Nephron progenitor cell (in vitro differentiated cells): ENCODE measurements around the gene LRP1B.

Experiments
- DNase-seq: peaks from one replicate; pipeline ENCODE4 v3.0.0; 2021
- H3K27ac Mint-ChIP-seq: 2 replicates; pipeline ENCODE4 v1.8.0; 2021; ENCODE audit warnings: mild to moderate bottlenecking, moderate library complexity, mixed read lengths
- H3K27me3 Mint-ChIP-seq: 2 replicates; pipeline ENCODE4 v1.8.0; 2021; ENCODE audit warnings: mild to moderate bottlenecking, low read depth, mixed read lengths; ENCODE audit not compliant: poor library complexity
- H3K36me3 Mint-ChIP-seq: 2 replicates; pipeline ENCODE4 v1.8.0; 2021; ENCODE audit warnings: low read depth, mixed read lengths
- H3K4me1 Mint-ChIP-seq: 2 replicates; pipeline ENCODE4 v1.8.0; 2021; ENCODE audit warnings: mixed read lengths
- H3K4me3 Mint-ChIP-seq: 2 replicates; pipeline ENCODE4 v1.8.0; 2021; ENCODE audit warnings: mild to moderate bottlenecking, moderate library complexity, mixed read lengths
- H3K9me3 Mint-ChIP-seq: 2 replicates; pipeline ENCODE4 v1.8.0; 2021; ENCODE audit warnings: mild to moderate bottlenecking, moderate library complexity, mixed read lengths
- CTCF ChIP-seq: fragments of 200-600 bp; sonication (generic); IDR thresholded peaks from 2 replicates; pipeline ENCODE4 v1.5.0; 2021; ENCODE audit warnings: antibody characterized with exemption

Gene LRP1B

GRCh38 chr2:140586379-140586778 is 1544.4 kb downstream of the LRP1B start:
- Mint-ChIP-seq H3K9me3 (no peaks in the 10 kb centered on the region), H3K4me1 (no peaks in the 10 kb centered on the region), H3K36me3 (no peaks in the 10 kb centered on the region), H3K4me3 (no peak overlapping the region), H3K27ac (no peak overlapping the region), H3K27me3 (no peaks in the 10 kb centered on the region)
- DNase-seq, result peak; percentile 25
- peak; percentile 52 for TF ChIP-seq CTCF

- Mint-ChIP-seq H3K27me3 (no peaks in the 10 kb centered on the region), H3K4me1 (no peaks in the 10 kb centered on the region), H3K9me3 (no peaks in the 10 kb centered on the region), H3K4me3 (no peak overlapping the region), H3K36me3 (no peaks in the 10 kb centered on the region), H3K27ac (no peak overlapping the region)
- TF ChIP-seq CTCF, result no peak
- DNase-seq, result no peak
Measured at GRCh38 chr2:140585016-140585415, 1545.8 kb downstream of the LRP1B start.

- Mint-ChIP-seq H3K27me3 (no peaks in the 10 kb centered on the region), H3K9me3 (no peaks in the 10 kb centered on the region), H3K4me3 (no peak overlapping the region), H3K36me3 (no peaks in the 10 kb centered on the region), H3K27ac (no peak overlapping the region), H3K4me1 (no peaks in the 10 kb centered on the region)
- TF ChIP-seq CTCF, result no peak
- no peak for DNase-seq
Measured at GRCh38 chr2:140584471-140584870, 1546.3 kb downstream of the LRP1B start.

- no peaks in the 10 kb centered on the region for H3K9me3 Mint-ChIP-seq
- no peak for TF ChIP-seq CTCF
- no peaks in the 10 kb centered on the region for H3K4me1 Mint-ChIP-seq
- DNase-seq, result no peak
- H3K27me3 Mint-ChIP-seq, result no peaks in the 10 kb centered on the region
- no peaks in the 10 kb centered on the region for H3K36me3 Mint-ChIP-seq
- H3K27ac Mint-ChIP-seq, result no peak overlapping the region
- H3K4me3 Mint-ChIP-seq, result no peak overlapping the region
Measured at GRCh38 chr2:140580532-140581151, 1550.2 kb downstream of the LRP1B start.

- no peaks in the 10 kb centered on the region for H3K4me1 Mint-ChIP-seq
- DNase-seq, result no peak
- H3K9me3 Mint-ChIP-seq, result no peaks in the 10 kb centered on the region
- peaks cover 4% of the 10 kb centered on the region for H3K27me3 Mint-ChIP-seq
- no peak overlapping the region for H3K4me3 Mint-ChIP-seq
- H3K36me3 Mint-ChIP-seq, result no peaks in the 10 kb centered on the region
- H3K27ac Mint-ChIP-seq, result no peak overlapping the region
- no peak for TF ChIP-seq CTCF
Measured at GRCh38 chr2:140577453-140577852, 1553.4 kb downstream of the LRP1B start.

GRCh38 chr2:140567734-140568133 is 1563.1 kb downstream of the LRP1B start:
- Mint-ChIP-seq H3K4me1 (no peaks in the 10 kb centered on the region), H3K9me3 (no peaks in the 10 kb centered on the region), H3K4me3 (no peak overlapping the region), H3K36me3 (no peaks in the 10 kb centered on the region), H3K27ac (no peak overlapping the region), H3K27me3 (no peaks in the 10 kb centered on the region)
- DNase-seq, result no peak
- no peak for TF ChIP-seq CTCF
